KMS-11 (cell line): ENCODE results near the gene CHKB.

Source experiments
- H2AFZ ChIP-seq: fragments of 200-600 bp; sonication (generic); 2 replicates; pipeline ENCODE4 v1.6.1; 2016; ENCODE audit warnings: antibody characterized with exemption, mixed run types, low read depth
- H3K27ac ChIP-seq: fragments of 200-600 bp; sonication (generic); 2 replicates; pipeline ENCODE4 v1.6.1; 2016; ENCODE audit warnings: mild to moderate bottlenecking, mixed run types
- H3K27me3 ChIP-seq: fragments of 200-600 bp; sonication (generic); 2 replicates; pipeline ENCODE4 v1.6.1; 2017; ENCODE audit warnings: mild to moderate bottlenecking, low read depth, mixed run types, moderate library complexity; ENCODE audit not compliant: insufficient read depth
- H3K36me3 ChIP-seq: fragments of 200-600 bp; sonication (generic); 2 replicates; pipeline ENCODE4 v1.6.1; 2017; ENCODE audit warnings: mild to moderate bottlenecking, mixed run types; ENCODE audit not compliant: insufficient read depth
- H3K4me1 ChIP-seq: fragments of 200-600 bp; sonication (generic); 2 replicates; pipeline ENCODE4 v1.6.1; 2016; ENCODE audit warnings: mild to moderate bottlenecking, low read depth, mixed run types; ENCODE audit not compliant: poor library complexity, severe bottlenecking
- H3K4me2 ChIP-seq: fragments of 200-600 bp; sonication (generic); 2 replicates; pipeline ENCODE4 v1.7.0; 2016; ENCODE audit warnings: mild to moderate bottlenecking, mixed run types
- H3K4me3 ChIP-seq: fragments of 200-600 bp; sonication (generic); IDR thresholded peaks from 2 replicates; pipeline ENCODE4 v1.6.1; 2017; ENCODE audit warnings: low read depth, low read length, mixed read lengths; ENCODE audit not compliant: insufficient read depth
- H3K79me2 ChIP-seq: fragments of 200-600 bp; sonication (generic); 2 replicates; pipeline ENCODE4 v1.6.1; 2016; ENCODE audit warnings: low read depth, mixed run types; ENCODE audit not compliant: insufficient read depth
- H3K9ac ChIP-seq: fragments of 200-600 bp; sonication (generic); 2 replicates; pipeline ENCODE4 v1.6.1; 2016; ENCODE audit warnings: mild to moderate bottlenecking, mixed run types
- H4K20me1 ChIP-seq: fragments of 200-600 bp; sonication (generic); 2 replicates; pipeline ENCODE4 v1.6.1; 2016; ENCODE audit warnings: mild to moderate bottlenecking, mixed run types; ENCODE audit not compliant: insufficient read depth
- CTCF ChIP-seq: fragments of 200-600 bp; sonication (generic); conservative IDR thresholded peaks from 2 replicates; pipeline ENCODE4 v1.6.1; 2017; ENCODE audit warnings: low read depth, mild to moderate bottlenecking, antibody characterized with exemption, low read length, moderate library complexity, mixed read lengths

The CHKB gene

GRCh38 chr22:50569896-50570535, 12.6 kb downstream of the CHKB start:
- Histone ChIP-seq H3K4me1 (no peaks in the 10 kb centered on the region), H3K27me3 (no peaks in the 10 kb centered on the region), H3K4me2 (no peak overlapping the region), H3K79me2 (no peaks in the 10 kb centered on the region), H3K27ac (no peak overlapping the region), H3K36me3 (no peaks in the 10 kb centered on the region), H3K4me3 (no peak overlapping the region), H2AFZ (no peak overlapping the region), H4K20me1 (no peaks in the 10 kb centered on the region), H3K9ac (no peak overlapping the region)
- no peak for TF ChIP-seq CTCF

- no peak overlapping the region for H3K4me2 ChIP-seq
- no peaks in the 10 kb centered on the region for H3K36me3 ChIP-seq
- no peak overlapping the region for H3K27ac ChIP-seq
- no peak for TF ChIP-seq CTCF
- no peaks in the 10 kb centered on the region for H3K27me3 ChIP-seq
- no peaks in the 10 kb centered on the region for H3K4me1 ChIP-seq
- no peak overlapping the region for H3K9ac ChIP-seq
- H2AFZ ChIP-seq, result no peak overlapping the region
- no peaks in the 10 kb centered on the region for H3K79me2 ChIP-seq
- H3K4me3 ChIP-seq, result no peak overlapping the region
- no peaks in the 10 kb centered on the region for H4K20me1 ChIP-seq
These were observed 13.6 kb downstream of the CHKB start for GRCh38 chr22:50569041-50569459.

- peaks cover 3% of the 10 kb centered on the region for H3K4me1 ChIP-seq
- no peaks in the 10 kb centered on the region for H3K27me3 ChIP-seq
- no peaks in the 10 kb centered on the region for H3K36me3 ChIP-seq
- no peak overlapping the region for H3K27ac ChIP-seq
- no peak for TF ChIP-seq CTCF
- H3K4me3 ChIP-seq, result no peak overlapping the region
- H3K9ac ChIP-seq, result no peak overlapping the region
- no peaks in the 10 kb centered on the region for H3K79me2 ChIP-seq
- H2AFZ ChIP-seq, result no peak overlapping the region
- H4K20me1 ChIP-seq, result no peaks in the 10 kb centered on the region
- H3K4me2 ChIP-seq, result no peak overlapping the region
These were observed 14.0 kb downstream of the CHKB start for GRCh38 chr22:50568626-50569025.

- Histone ChIP-seq H3K79me2 (no peaks in the 10 kb centered on the region), H3K4me3 (no peak overlapping the region), H3K4me2 (no peak overlapping the region), H3K36me3 (no peaks in the 10 kb centered on the region), H3K4me1 (peaks cover 6% of the 10 kb centered on the region), H3K27me3 (no peaks in the 10 kb centered on the region), H4K20me1 (no peaks in the 10 kb centered on the region), H3K27ac (no peak overlapping the region), H3K9ac (no peak overlapping the region), H2AFZ (no peak overlapping the region)
- no peak for TF ChIP-seq CTCF
These were observed 14.9 kb downstream of the CHKB start for GRCh38 chr22:50567721-50568252.
